GM12891 (cell line): ENCODE data around the gene JMY.

Experiments
- POLR2A ChIP-seq: IDR thresholded peaks from 2 replicates; pipeline ENCODE4 v1.6.1; 2011; ENCODE audit warnings: low read depth, low read length, control low read depth
- POLR2AphosphoS5 ChIP-seq: IDR thresholded peaks from 2 replicates; pipeline ENCODE4 v1.6.1; 2011; ENCODE audit warnings: low read depth, low read length, control low read depth
- TAF1 ChIP-seq: IDR thresholded peaks from 2 replicates; pipeline ENCODE4 v1.6.1; 2011; ENCODE audit warnings: low read depth, low read length, control low read depth

DNA sequence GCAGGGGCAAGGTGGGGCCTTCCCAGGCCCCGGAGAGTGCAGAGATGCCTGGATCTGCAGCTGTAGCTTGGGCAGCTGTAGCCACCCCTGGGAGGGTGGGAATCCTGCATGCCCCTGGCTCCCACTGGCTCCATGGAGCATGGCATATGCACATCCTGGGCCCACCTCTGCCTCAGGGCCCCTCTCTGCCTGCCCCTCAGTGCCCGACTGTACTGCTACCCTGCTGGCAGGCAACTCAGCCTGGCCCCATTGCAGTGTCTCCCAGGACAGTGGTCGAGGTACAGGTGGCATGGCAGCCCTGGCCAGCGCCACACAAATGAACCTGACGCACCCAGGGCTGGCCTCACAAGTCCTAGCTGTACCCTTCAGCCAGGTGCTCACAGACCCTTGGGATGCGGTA, 23.9 kb downstream of the JMY start:
- TF ChIP-seq POLR2A (no peak), TAF1 (no peak), POLR2AphosphoS5 (no peak)
